Neural cell (in vitro differentiated cells): ENCODE measurements around the gene FNDC3B. TPM values are rescaled to one million over a fixed set of nuclear protein-coding genes. Genes with fewer than 3 reads are reported as not detected.

Experiments
- H2AFZ ChIP-seq: fragments of 200-600, 300-800 bp; sonication (generic), shearing (Covaris generic); 2 replicates; pipeline ENCODE4 v1.6.0; 2014; ENCODE audit warnings: low read depth, mild to moderate bottlenecking, antibody characterized with exemption, low read length, moderate library complexity
- H3F3A ChIP-seq: fragments of 200-600 bp; shearing (Covaris generic); 2 replicates; pipeline ENCODE4 v1.6.1; 2016; ENCODE audit warnings: mild to moderate bottlenecking, moderate library complexity, mixed read lengths, antibody characterized with exemption, low read length; ENCODE audit not compliant: insufficient read depth, poor library complexity, severe bottlenecking
- H3K27ac ChIP-seq: fragments of 200-600, 300-800 bp; sonication (generic), shearing (Covaris generic); 2 replicates; pipeline ENCODE4 v1.5.1; 2014; ENCODE audit warnings: mild to moderate bottlenecking, low read length, moderate library complexity
- H3K27me3 ChIP-seq: fragments of 300-800, 200-600 bp; sonication (generic), shearing (Covaris generic); 2 replicates; pipeline ENCODE4 v1.6.0; 2014; ENCODE audit warnings: mild to moderate bottlenecking, low read depth, low read length, moderate library complexity; ENCODE audit not compliant: insufficient read depth
- H3K36me3 ChIP-seq: fragments of 300-800, 200-600 bp; sonication (generic), shearing (Covaris generic); 2 replicates; pipeline ENCODE4 v1.5.1; 2014; ENCODE audit warnings: mild to moderate bottlenecking, antibody characterized with exemption, low read length, moderate library complexity; ENCODE audit not compliant: insufficient read depth
- H3K4me2 ChIP-seq: fragments of 300-800, 200-600 bp; sonication (generic), shearing (Covaris generic); 2 replicates; pipeline ENCODE4 v1.6.0; 2014; ENCODE audit warnings: mild to moderate bottlenecking, low read length
- H3K4me3 ChIP-seq: fragments of 300-800, 200-600 bp; sonication (generic), shearing (Covaris generic); 2 replicates; pipeline ENCODE4 v1.5.1; 2014; ENCODE audit warnings: mild to moderate bottlenecking, low read length, moderate library complexity
- H3K79me2 ChIP-seq: fragments of 200-600 bp; shearing (Covaris generic); replicated peaks from 2 replicates; pipeline ENCODE4 v1.6.0; 2014; ENCODE audit warnings: mild to moderate bottlenecking, low read length, moderate library complexity; ENCODE audit not compliant: insufficient read depth
- H3K9ac ChIP-seq: fragments of 300-800, 200-600 bp; sonication (generic), shearing (Covaris generic); 2 replicates; pipeline ENCODE4 v1.6.1; 2016; ENCODE audit warnings: mild to moderate bottlenecking, low read length, mixed read lengths
- H3K9me2 ChIP-seq: fragments of 200-600 bp; shearing (Covaris generic); 2 replicates; pipeline ENCODE4 v1.6.1; 2016; ENCODE audit warnings: mild to moderate bottlenecking, low read length, mixed read lengths; ENCODE audit not compliant: insufficient read depth
- H3K9me3 ChIP-seq: fragments of 200-600, 300-800 bp; sonication (generic), shearing (Covaris generic); 2 replicates; pipeline ENCODE4 v1.6.1; 2016; ENCODE audit warnings: mild to moderate bottlenecking, mixed run types, low read length, moderate library complexity, mixed read lengths
- H4K20me1 ChIP-seq: fragments of 200-600 bp; shearing (Covaris generic); 2 replicates; pipeline ENCODE4 v1.6.1; 2016; ENCODE audit warnings: mild to moderate bottlenecking, mixed run types; ENCODE audit not compliant: insufficient read depth
- EP300 ChIP-seq: fragments of 450-650 bp; conservative IDR thresholded peaks from 2 replicates; pipeline ENCODE4 v1.6.1; 2014; ENCODE audit warnings: antibody characterized with exemption, mild to moderate bottlenecking, moderate library complexity; ENCODE audit not compliant: poor library complexity, severe bottlenecking
- EZH2 ChIP-seq: fragments of 200-600, 300-800 bp; shearing (Covaris generic), sonication (generic); IDR thresholded peaks from 2 replicates; pipeline ENCODE4 v1.6.1; 2014; ENCODE audit warnings: antibody characterized with exemption, low read length, borderline replicate concordance, mild to moderate bottlenecking; ENCODE audit not compliant: insufficient read depth, poor library complexity, severe bottlenecking
- MXI1 ChIP-seq: fragments of 450-650 bp; conservative IDR thresholded peaks from 2 replicates; pipeline ENCODE4 v1.6.1; 2014; ENCODE audit warnings: antibody characterized with exemption, mild to moderate bottlenecking; ENCODE audit not compliant: poor library complexity, severe bottlenecking
- POLR2AphosphoS5 ChIP-seq: IDR thresholded peaks from 2 replicates; pipeline ENCODE4 v1.6.1; 2012
- RAD21 ChIP-seq: fragments of 450-650 bp; conservative IDR thresholded peaks from 2 replicates; pipeline ENCODE4 v1.6.1; 2014; ENCODE audit warnings: antibody characterized with exemption, mild to moderate bottlenecking, moderate library complexity
- SMC3 ChIP-seq: fragments of 450-650 bp; conservative IDR thresholded peaks from 2 replicates; pipeline ENCODE4 v1.6.1; 2014; ENCODE audit warnings: antibody characterized with exemption, mild to moderate bottlenecking, moderate library complexity; ENCODE audit not compliant: poor library complexity
- TAF1 ChIP-seq: IDR thresholded peaks from 2 replicates; pipeline ENCODE4 v1.6.1; 2012; ENCODE audit warnings: low read depth
- polyA plus RNA-seq: library from polyadenylated mRNA; depleted of rRNA; stranded (reverse); fragments of >200 nt; gene quantifications from 2 replicates; pipeline ENCODE4 v1.2.3, GENCODE V29; 2014
- TF ChIP-seq, protein P1 (sequence below): fragments of 450-650 bp; IDR thresholded peaks from 2 replicates; pipeline ENCODE4 v1.5.1; 2014; ENCODE audit warnings: antibody characterized with exemption, mild to moderate bottlenecking, moderate library complexity; ENCODE audit not compliant: poor library complexity, severe bottlenecking
- TF ChIP-seq, protein P2 (sequence below): IDR thresholded peaks from 2 replicates; pipeline ENCODE4 v1.6.1; 2012; ENCODE audit warnings: borderline replicate concordance

Gene FNDC3B
- polyA plus RNA-seq, 1 donor from 2014 or later, result 4.9 TPM

DNA sequence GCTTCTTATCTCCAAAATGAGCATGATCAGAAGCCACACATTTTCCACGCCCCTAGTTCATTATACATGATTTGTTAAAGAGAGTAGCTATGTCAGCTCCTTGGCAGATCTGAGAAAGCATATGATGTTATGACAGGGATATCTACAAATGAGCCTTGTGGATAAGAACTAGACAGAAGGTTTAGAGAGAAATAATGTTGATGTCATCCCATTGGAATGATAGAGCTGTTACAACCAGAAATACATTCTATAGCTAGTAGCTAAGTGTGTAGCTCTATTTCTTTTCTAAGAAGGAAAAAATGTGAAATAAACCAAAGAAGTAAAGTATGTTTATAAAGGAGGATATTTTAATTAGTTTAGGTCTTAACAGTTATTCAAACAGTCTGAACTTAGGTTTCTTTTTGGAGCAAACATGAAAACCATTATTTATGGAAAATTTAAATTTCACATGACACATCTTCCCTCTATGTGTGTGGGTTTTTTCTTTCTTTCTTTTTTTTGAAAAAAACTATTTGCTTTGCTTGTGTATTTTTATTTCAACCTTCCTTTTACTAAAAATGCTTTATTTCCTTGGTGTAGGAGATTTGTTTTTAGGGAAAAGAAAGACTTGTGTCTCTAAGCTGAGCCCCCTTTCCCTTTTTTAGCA, 241.2 kb downstream of the FNDC3B start:
- Histone ChIP-seq H2AFZ (no peak overlapping the region), H3K9me2 (no peaks in the 10 kb centered on the region), H3K27ac (peak overlapping the region; percentile 63), H3K79me2 (no peaks in the 10 kb centered on the region), H3K36me3 (no peaks in the 10 kb centered on the region), H4K20me1 (no peaks in the 10 kb centered on the region), H3K4me2 (peak overlapping the region; percentile 4), H3F3A (no peaks in the 10 kb centered on the region), H3K9ac (no peak overlapping the region), H3K4me3 (no peak overlapping the region), H3K9me3 (no peaks in the 10 kb centered on the region), H3K27me3 (no peaks in the 10 kb centered on the region)
- TF ChIP-seq EP300, result peak; percentile 94
- peak; percentile 92 for TF ChIP-seq POLR2AphosphoS5
- TF ChIP-seq MXI1, result no peak

DNA sequence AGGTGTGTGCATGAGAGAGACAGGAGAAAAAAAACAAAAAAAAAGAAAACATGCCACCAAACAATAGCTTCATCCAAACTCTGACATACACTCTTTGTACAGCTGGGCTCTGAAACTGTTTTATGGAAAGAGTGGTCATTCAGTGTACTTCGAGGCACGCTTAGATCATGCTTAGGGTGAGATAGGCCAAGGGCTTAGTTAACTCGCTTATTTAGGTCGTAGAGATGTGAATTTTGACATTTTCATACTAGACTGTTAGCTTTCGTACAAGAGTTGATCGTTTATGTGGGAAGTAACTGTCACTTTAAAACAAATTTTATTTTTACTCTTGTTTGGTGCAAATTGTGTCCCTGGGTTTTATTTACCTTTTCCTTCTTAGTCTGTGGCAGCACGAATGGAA, 242.5 kb downstream of the FNDC3B start:
- H3K9me3 ChIP-seq, result no peaks in the 10 kb centered on the region
- no peaks in the 10 kb centered on the region for H3K27me3 ChIP-seq
- H3K9me2 ChIP-seq, result no peaks in the 10 kb centered on the region
- no peak overlapping the region for H2AFZ ChIP-seq
- no peaks in the 10 kb centered on the region for H3K79me2 ChIP-seq
- TF ChIP-seq EP300, result no peak
- no peak for TF ChIP-seq MXI1
- TF ChIP-seq POLR2AphosphoS5, result no peak
- TF ChIP-seq, protein P1, sequence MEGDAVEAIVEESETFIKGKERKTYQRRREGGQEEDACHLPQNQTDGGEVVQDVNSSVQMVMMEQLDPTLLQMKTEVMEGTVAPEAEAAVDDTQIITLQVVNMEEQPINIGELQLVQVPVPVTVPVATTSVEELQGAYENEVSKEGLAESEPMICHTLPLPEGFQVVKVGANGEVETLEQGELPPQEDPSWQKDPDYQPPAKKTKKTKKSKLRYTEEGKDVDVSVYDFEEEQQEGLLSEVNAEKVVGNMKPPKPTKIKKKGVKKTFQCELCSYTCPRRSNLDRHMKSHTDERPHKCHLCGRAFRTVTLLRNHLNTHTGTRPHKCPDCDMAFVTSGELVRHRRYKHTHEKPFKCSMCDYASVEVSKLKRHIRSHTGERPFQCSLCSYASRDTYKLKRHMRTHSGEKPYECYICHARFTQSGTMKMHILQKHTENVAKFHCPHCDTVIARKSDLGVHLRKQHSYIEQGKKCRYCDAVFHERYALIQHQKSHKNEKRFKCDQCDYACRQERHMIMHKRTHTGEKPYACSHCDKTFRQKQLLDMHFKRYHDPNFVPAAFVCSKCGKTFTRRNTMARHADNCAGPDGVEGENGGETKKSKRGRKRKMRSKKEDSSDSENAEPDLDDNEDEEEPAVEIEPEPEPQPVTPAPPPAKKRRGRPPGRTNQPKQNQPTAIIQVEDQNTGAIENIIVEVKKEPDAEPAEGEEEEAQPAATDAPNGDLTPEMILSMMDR, result no peak
- TF ChIP-seq RAD21, result no peak
- TF ChIP-seq, protein P2, sequence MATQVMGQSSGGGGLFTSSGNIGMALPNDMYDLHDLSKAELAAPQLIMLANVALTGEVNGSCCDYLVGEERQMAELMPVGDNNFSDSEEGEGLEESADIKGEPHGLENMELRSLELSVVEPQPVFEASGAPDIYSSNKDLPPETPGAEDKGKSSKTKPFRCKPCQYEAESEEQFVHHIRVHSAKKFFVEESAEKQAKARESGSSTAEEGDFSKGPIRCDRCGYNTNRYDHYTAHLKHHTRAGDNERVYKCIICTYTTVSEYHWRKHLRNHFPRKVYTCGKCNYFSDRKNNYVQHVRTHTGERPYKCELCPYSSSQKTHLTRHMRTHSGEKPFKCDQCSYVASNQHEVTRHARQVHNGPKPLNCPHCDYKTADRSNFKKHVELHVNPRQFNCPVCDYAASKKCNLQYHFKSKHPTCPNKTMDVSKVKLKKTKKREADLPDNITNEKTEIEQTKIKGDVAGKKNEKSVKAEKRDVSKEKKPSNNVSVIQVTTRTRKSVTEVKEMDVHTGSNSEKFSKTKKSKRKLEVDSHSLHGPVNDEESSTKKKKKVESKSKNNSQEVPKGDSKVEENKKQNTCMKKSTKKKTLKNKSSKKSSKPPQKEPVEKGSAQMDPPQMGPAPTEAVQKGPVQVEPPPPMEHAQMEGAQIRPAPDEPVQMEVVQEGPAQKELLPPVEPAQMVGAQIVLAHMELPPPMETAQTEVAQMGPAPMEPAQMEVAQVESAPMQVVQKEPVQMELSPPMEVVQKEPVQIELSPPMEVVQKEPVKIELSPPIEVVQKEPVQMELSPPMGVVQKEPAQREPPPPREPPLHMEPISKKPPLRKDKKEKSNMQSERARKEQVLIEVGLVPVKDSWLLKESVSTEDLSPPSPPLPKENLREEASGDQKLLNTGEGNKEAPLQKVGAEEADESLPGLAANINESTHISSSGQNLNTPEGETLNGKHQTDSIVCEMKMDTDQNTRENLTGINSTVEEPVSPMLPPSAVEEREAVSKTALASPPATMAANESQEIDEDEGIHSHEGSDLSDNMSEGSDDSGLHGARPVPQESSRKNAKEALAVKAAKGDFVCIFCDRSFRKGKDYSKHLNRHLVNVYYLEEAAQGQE, result no peak
- TF ChIP-seq TAF1, result no peak
- no peak for TF ChIP-seq SMC3
- TF ChIP-seq EZH2, result no peak
- H3K4me2 ChIP-seq, result no peak overlapping the region
- H3K27ac ChIP-seq, result no peak overlapping the region
- H3F3A ChIP-seq, result no peaks in the 10 kb centered on the region
- H3K9ac ChIP-seq, result no peak overlapping the region
- no peaks in the 10 kb centered on the region for H4K20me1 ChIP-seq
- H3K4me3 ChIP-seq, result no peak overlapping the region
- no peaks in the 10 kb centered on the region for H3K36me3 ChIP-seq
